ENCODE data around the gene NLGN1.

Gene NLGN1

DNA sequence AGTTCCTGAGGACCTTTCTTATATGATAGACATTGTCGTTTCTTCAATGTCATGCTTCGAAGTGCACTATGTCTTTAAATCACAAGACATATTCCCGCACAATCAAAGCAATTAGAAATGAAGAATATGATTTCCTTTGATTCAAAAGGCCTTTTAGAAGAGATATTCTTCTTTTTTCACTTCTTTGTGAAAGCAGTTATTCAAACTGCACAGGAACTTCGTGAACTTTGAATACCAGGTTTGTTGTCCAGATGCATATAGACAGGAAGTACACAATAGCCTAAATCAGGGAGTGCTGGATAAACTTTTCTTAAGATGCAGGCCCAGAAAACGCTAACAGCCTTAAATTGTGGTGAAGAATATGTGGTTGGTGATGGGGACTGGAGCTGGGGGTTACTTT, 870.5 kb downstream of the NLGN1 start:
- no peak for DNase-seq (ENCODE audit: low read depth in 1 of 2, low spot score in 1 of 2)
- TF ChIP-seq JUND (IDR thresholded peaks at IDR 0.05; ENCODE audit: low read depth), result no peak
- in situ Hi-C loops (cut with HindIII; ENCODE audit: low pct_unique_long_range_greater_than_20kb, low sequenced_read_pairs), result no loop called here

DNA sequence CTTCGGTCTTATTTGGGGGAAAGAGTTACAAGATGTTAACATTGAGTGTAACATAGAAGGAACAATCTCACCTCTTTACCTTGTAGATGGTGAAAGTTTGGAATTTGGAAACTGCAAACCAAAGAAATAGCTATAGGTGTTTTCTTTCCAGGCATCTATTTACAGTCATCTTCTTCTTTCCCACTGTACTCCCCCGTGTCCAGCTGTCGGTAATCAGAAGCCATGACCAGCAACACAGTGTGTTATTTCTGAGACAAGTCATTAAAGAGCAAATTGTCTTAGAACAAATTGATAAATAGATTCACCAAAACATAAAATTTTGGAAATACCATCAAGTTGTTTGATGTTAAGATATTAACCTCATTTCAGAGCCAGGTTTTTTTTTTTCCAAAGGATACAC, 871.0 kb downstream of the NLGN1 start:
- in situ Hi-C loops (cut with HindIII; ENCODE audit: low pct_unique_long_range_greater_than_20kb, low sequenced_read_pairs), result no loop called here
- TF ChIP-seq JUND (IDR thresholded peaks at IDR 0.05; ENCODE audit: low read depth), result no peak
- no peak for DNase-seq (ENCODE audit: low read depth in 1 of 2, low spot score in 1 of 2)

DNA sequence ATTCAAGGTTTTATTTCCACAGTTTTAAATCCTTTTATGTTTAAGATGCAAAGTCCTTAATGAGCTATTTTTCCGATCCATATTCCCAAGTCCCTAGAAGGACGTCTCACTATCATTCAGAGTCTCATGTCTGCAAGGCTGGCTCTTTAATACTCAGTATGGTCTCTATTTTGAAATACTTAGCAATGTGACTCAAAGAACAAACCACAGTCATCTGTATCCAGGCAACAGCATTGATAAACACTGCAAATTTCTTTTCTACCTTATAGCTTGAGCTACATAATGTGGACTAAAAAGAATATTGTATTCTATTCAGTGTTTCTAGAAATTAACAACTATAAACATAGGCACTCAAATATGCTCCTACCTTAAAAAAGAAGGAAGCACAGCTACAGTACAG, 873.3 kb downstream of the NLGN1 start:
- in situ Hi-C loops (cut with HindIII; ENCODE audit: low pct_unique_long_range_greater_than_20kb, low sequenced_read_pairs), result no loop called here
- peak; percentile 43 to 56 for DNase-seq (ENCODE audit: low read depth in 1 of 2, low spot score in 1 of 2)
- TF ChIP-seq JUND (IDR thresholded peaks at IDR 0.05; ENCODE audit: low read depth), result peak; percentile 40; the same call in 1 of the 2 replicates

DNA sequence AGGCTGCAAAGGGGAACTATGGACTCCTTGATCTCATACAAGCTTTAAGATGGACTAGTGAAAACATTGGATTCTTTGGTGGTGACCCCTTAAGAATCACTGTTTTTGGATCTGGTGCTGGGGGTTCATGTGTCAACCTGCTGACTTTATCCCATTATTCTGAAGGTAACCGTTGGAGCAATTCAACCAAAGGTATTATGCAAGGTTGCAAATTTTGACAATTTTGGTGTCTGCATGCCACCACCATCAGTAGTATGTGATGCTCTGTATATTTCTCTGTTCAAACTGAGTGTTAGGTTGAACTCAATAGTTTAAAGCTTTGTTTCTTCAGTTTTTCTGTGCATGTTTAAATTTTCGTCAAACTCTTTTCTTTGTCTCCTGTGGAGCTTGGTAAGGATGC, 877.8 kb downstream of the NLGN1 start:
- TF ChIP-seq JUND (IDR thresholded peaks at IDR 0.05; ENCODE audit: low read depth), result no peak
- in situ Hi-C loops (cut with HindIII; ENCODE audit: low pct_unique_long_range_greater_than_20kb, low sequenced_read_pairs), result no loop called here
- no peak for DNase-seq (ENCODE audit: low read depth in 1 of 2, low spot score in 1 of 2)

DNA sequence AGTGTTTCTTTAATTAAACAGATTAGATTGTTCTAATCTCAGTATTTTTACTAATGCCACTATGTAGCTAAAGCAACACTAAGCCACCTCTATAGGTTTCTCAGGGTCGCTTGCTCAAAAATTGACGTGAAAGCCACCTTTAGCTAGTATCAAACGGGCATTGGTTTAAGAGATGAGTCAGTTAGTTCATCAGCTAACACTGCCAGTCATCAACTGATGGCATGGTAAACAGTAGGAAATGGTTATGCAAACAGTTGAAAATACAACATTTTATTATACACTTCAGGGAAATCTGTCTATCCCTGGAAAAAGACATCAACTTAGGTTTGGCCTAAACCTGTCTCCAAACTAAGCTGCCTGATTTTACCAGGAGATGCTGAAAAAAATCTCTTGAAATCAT, 879.3 kb downstream of the NLGN1 start:
- in situ Hi-C loops (cut with HindIII; ENCODE audit: low pct_unique_long_range_greater_than_20kb, low sequenced_read_pairs), result no loop called here
- TF ChIP-seq JUND (IDR thresholded peaks at IDR 0.05; ENCODE audit: low read depth), result no peak
- DNase-seq (ENCODE audit: low read depth in 1 of 2, low spot score in 1 of 2), result no peak

DNA sequence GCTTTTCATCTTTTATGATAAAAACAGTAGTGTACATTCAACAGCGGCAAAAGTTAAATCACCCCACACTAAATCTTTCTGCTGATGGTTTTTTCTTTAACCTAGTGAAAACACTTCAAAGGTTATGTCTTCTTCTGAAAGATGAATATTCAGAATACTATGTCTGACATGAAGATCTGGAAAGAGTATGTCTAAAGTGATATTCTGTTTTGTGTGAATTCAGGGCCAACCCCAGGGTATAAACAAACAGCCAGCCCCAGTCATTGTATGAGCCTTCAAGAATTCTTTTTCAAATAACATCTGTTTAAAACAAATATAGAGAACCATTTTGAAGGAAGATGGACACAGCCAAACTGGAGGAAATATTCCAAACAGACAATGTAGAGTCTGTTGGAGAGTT, 880.5 kb downstream of the NLGN1 start:
- TF ChIP-seq JUND (IDR thresholded peaks at IDR 0.05; ENCODE audit: low read depth), result no peak
- no peak for DNase-seq (ENCODE audit: low read depth in 1 of 2, low spot score in 1 of 2)
- in situ Hi-C loops (cut with HindIII; ENCODE audit: low pct_unique_long_range_greater_than_20kb, low sequenced_read_pairs), result no loop called here

DNA sequence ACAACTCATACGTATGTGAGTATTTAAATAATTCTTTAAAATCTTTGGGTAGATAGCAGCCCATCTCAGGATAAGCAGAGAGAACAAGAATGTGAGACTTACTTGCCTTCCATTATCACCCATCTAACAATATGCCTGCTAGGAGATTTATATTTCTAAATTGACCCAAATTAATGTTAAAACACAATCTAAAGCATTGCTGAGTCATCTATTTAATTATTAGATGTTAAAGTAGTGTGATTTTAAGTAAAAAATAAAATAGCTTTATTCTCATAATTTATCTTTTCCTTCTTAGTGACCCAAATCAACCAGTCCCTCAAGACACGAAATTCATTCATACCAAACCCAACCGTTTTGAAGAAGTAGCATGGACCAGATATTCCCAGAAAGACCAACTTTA, 882.6 kb downstream of the NLGN1 start:
- in situ Hi-C loops (cut with HindIII; ENCODE audit: low pct_unique_long_range_greater_than_20kb, low sequenced_read_pairs), result no loop called here
- no peak for DNase-seq (ENCODE audit: low read depth in 1 of 2, low spot score in 1 of 2)
- TF ChIP-seq JUND (IDR thresholded peaks at IDR 0.05; ENCODE audit: low read depth), result no peak

DNA sequence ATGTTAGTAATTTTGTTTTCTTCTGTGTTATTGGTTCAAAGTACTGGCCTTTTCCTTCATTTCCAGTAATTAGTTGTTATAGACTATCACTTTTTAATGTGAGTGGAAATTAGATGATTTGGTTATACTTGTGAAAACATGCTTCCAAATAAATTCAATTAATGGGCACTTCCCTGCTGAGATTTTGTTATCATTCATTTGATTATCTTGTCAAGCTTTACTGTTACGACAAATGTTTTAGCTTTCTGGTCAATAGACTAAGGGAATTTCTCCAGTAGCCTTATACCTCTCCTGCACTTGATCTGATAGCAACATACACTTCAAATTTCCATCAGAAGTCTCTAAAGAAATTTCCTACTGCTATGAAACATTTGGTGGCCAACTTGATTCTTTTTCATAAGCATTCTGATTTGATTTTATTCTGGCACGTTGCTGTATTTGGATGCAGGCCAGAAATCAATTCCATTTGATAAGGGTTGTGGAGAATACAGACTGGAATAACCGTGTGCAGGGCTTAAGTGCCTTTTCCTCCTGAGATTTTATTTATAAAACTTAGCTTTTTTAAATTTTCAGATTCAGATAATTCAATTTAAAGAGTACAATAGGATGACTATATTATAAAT, 887.8 kb downstream of the NLGN1 start:
- in situ Hi-C loops (cut with HindIII; ENCODE audit: low pct_unique_long_range_greater_than_20kb, low sequenced_read_pairs), result no loop called here

DNA sequence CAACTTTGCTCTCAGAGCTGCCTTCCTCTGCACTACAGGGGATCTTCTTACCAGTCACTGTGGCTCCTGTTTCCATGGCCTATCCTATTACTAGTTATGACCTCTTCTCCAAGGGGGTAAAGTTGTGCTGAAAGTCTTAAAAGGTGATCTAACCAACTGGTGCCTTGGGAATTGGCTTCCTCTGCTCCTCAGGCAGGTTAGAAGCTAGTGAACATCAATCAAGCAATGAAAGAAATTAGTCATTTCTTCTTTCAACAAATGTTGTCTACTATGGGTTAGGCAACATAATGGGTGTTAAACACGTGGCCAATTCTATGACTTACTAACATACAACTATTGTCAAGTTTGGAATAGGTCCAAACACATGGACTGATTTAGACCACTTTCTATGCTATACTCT, 890.2 kb downstream of the NLGN1 start:
- in situ Hi-C loops (cut with HindIII; ENCODE audit: low pct_unique_long_range_greater_than_20kb, low sequenced_read_pairs), result no loop called here
- DNase-seq (ENCODE audit: low read depth in 1 of 2, low spot score in 1 of 2), result no peak
- TF ChIP-seq JUND (IDR thresholded peaks at IDR 0.05; ENCODE audit: low read depth), result no peak

More for the DNA sequence above, 887.8 kb downstream of the NLGN1 start:
- no peak for DNase-seq (ENCODE audit: low read depth in 1 of 2, low spot score in 1 of 2)
- TF ChIP-seq JUND (IDR thresholded peaks at IDR 0.05; ENCODE audit: low read depth), result no peak

DNA sequence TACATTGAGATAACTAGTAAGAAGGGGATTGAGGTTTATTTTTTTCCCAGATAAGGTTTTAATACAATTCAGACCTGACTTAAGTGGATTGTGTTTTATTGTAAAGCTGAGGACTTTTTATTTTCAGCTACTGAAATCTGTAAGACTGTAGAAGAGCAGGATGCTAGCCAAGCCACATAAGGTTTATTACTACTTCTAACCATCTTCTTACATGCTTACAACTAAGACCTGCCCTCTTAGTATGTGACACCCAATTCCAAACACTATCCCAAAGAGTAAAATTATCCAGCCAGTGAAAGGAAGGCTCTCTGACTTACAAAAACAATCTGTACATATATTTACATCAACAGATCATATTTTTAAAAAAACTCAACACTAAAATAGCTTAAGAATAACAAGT, 897.1 kb downstream of the NLGN1 start:
- DNase-seq (ENCODE audit: low read depth in 1 of 2, low spot score in 1 of 2), result no peak
- in situ Hi-C loops (cut with HindIII; ENCODE audit: low pct_unique_long_range_greater_than_20kb, low sequenced_read_pairs), result no loop called here
- no peak for TF ChIP-seq JUND (IDR thresholded peaks at IDR 0.05; ENCODE audit: low read depth)

DNA sequence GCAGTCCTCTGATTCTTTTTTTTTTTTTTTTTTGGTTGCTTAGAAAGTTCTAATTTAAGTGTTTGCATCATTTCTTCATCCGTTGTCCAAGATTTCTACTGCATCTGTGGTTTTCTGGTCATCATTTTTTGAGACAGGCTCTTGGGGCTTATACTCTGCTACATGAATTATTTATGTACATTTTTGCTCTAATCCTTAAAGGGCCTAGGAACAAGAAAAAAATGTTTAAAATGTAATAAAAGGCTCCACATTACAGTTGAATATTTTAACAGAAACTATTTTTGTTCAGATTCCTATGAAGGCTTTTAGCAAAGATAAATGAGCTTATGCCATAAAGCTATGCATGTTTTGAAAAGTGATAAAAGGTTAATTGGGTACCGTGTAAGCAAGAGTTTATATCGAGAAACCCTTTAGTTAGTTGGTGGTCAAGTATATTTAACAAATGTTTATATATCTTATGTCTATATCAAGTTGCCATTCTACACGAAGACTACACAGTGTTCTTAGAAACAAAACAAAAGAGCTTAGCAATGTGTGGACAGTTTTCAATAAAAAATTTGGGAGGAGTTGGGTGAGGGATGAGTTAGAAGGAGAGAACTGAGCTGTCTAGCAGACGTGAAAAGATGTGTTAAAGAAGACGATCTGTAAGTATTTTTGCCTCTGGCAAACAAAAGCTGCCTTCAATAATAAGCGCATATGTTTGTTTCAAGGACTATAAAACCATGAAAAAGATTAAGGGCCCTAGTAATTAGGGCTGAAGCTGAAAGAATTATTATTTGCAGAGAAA, 898.0 kb downstream of the NLGN1 start:
- no peak for TF ChIP-seq JUND (IDR thresholded peaks at IDR 0.05; ENCODE audit: low read depth)
- in situ Hi-C loops (cut with HindIII; ENCODE audit: low pct_unique_long_range_greater_than_20kb, low sequenced_read_pairs), result no loop called here
- no peak for DNase-seq (ENCODE audit: low read depth in 1 of 2, low spot score in 1 of 2)

DNA sequence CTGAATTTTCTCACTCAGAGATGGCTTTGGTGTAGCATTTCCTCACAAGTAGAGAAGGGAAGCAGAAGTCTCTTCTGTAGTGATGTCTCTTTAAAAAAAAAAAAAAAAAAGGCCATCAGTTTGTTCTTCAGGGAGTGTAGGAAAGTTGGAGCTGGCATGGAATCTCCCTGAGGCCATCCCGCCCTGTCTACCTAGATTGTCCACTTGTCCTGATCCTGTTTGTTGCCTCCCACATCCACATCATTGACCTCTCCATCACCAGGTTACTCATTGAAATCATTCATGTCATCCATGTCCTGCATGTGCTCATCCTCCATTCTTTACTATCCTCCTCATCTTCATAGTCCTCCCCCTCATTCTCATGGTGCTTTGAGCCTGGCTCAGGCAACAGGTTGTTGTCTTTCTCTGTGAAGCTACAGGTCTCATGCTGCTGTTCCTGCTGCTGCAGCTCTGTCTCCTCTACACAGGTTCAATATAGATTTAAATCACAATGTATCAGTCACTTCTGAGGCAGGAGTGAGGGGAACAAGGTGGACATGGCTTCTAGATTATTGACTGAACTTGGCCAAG, 905.3 kb downstream of the NLGN1 start:
- DNase-seq (ENCODE audit: low read depth in 1 of 2, low spot score in 1 of 2), result peak in 1 of 2 experiments; percentile 30
- TF ChIP-seq JUND (IDR thresholded peaks at IDR 0.05; ENCODE audit: low read depth), result no peak
- in situ Hi-C loops (cut with HindIII; ENCODE audit: low pct_unique_long_range_greater_than_20kb, low sequenced_read_pairs), result no loop called here

DNA sequence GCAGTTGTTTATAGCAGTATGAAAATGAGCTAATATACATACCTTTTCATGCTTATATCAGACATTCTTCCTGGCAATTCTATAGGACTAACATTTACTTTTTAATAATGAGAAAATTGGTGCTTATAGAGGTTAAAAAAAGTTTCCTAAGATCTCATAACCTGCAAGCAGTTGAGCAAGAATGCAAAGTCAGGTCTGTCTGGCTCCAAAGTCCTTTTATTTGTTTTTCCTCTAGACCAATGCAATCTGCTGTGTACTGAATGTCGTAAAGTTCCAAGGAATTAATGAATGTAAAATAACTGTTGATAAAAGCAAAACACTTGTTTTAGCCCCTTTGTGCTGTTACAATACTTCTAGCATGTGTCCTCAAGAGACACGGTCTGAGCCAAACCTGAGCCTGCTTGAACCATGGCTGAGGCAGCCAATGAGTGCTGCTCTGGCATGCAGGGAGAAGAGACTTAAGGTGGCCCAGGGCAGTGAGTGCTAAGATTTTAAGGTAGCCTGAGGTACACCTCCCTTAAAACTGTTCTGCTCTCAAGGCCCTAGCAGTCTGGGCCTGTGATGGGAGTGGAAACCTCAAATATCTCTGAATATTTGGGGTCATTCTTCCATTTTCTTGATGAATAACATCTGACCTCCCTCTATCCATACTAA, 906.5 kb downstream of the NLGN1 start:
- in situ Hi-C loops (cut with HindIII; ENCODE audit: low pct_unique_long_range_greater_than_20kb, low sequenced_read_pairs), result no loop called here
- TF ChIP-seq JUND (IDR thresholded peaks at IDR 0.05; ENCODE audit: low read depth), result no peak
- peak in 1 of 2 experiments; percentile 44 for DNase-seq (ENCODE audit: low read depth in 1 of 2, low spot score in 1 of 2)
